Fibroblast of the aortic adventitia (primary cell): ENCODE results near the gene SRCIN1. TPM values are rescaled to one million over a fixed set of nuclear protein-coding genes. Genes with fewer than 3 reads are reported as not detected.

ENCODE experiments used
- DNase-seq: peaks from one replicate; pipeline ENCODE4 v3.0.0-alpha.2; 2010; ENCODE audit warnings: low read depth
- H3K4me3 ChIP-seq: 2 replicates; pipeline ENCODE4 v1.5.1; 2011; ENCODE audit warnings: low read depth, mild to moderate bottlenecking, control low read depth, low read length, moderate library complexity
- total RNA-seq: library from RNA; depleted of rRNA; stranded (reverse); fragments of >200 nt; gene quantifications from 2 replicates; pipeline ENCODE4 v1.2.3, GENCODE V29; 2012; ENCODE audit warnings: low replicate concordance
- TF ChIP-seq, protein P1 (sequence below): IDR thresholded peaks from 2 replicates; pipeline ENCODE4 v1.5.1; 2011; ENCODE audit warnings: mild to moderate bottlenecking, low read length, control low read depth, inconsistent platforms; ENCODE audit not compliant: insufficient read depth

The SRCIN1 gene
- total RNA-seq, 1 donor: not detected

GRCh38 chr17:38557836-38558727 lies 47.7 kb downstream of the SRCIN1 start:
- peak; percentile 87 for DNase-seq
- TF ChIP-seq, protein P1, sequence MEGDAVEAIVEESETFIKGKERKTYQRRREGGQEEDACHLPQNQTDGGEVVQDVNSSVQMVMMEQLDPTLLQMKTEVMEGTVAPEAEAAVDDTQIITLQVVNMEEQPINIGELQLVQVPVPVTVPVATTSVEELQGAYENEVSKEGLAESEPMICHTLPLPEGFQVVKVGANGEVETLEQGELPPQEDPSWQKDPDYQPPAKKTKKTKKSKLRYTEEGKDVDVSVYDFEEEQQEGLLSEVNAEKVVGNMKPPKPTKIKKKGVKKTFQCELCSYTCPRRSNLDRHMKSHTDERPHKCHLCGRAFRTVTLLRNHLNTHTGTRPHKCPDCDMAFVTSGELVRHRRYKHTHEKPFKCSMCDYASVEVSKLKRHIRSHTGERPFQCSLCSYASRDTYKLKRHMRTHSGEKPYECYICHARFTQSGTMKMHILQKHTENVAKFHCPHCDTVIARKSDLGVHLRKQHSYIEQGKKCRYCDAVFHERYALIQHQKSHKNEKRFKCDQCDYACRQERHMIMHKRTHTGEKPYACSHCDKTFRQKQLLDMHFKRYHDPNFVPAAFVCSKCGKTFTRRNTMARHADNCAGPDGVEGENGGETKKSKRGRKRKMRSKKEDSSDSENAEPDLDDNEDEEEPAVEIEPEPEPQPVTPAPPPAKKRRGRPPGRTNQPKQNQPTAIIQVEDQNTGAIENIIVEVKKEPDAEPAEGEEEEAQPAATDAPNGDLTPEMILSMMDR: peak; percentile 96
- H3K4me3 ChIP-seq: peak overlapping the region; percentile 56

GRCh38 chr17:38557396-38557795 lies 48.4 kb downstream of the SRCIN1 start:
- no peak overlapping the region for H3K4me3 ChIP-seq
- DNase-seq: no peak
- TF ChIP-seq, protein P1: no peak

DNA sequence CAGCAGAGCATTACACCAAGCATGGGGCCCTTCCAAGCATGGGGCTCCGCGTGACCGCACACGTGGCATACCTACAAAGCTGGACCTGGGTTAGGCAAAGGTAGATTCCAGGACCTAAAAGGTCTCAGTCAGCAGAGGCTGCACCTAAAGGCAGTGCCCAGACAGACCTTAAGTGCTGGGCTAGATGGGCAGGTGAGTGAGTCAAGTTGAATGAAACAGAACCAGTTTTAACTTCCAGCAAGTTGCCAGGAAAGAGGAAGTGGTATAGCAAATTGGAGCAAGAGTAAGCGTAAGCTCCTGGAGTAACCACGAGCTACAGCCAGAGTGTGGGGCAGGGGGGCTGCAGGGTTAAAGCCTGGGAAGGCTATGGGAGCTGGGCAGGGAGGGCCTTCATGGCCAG lies 49.5 kb downstream of the SRCIN1 start:
- DNase-seq: no peak
- TF ChIP-seq, protein P1: no peak
- H3K4me3 ChIP-seq: no peak overlapping the region

GRCh38 chr17:38554430-38555350 lies 51.1 kb downstream of the SRCIN1 start:
- DNase-seq: peak; percentile 43
- TF ChIP-seq, protein P1: no peak
- H3K4me3 ChIP-seq: no peak overlapping the region

- no peak for DNase-seq
- TF ChIP-seq, protein P1: no peak
- no peak overlapping the region for H3K4me3 ChIP-seq
Measured at GRCh38 chr17:38552343-38552742, 53.4 kb downstream of the SRCIN1 start.

DNA sequence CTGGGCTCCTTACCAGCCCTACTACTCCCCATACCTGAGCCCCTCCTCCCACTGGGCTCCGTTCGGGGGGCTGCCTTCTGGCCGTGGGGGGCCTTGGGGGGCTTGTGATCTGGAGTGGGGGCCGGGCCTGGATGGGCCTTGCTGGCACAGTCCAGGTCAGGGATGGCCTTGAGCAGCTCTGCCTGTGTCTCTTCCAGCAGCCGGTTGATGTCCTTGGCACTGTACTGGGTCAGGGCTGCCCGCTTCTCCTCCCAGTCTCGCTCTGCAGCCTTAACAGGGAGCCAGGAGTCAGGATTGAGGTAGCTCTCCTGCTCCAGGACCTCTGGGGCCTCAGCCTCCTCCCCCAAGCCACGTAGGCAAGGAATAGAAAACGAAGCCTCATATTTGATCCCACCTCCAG lies 54.6 kb downstream of the SRCIN1 start:
- TF ChIP-seq, protein P1: no peak
- no peak overlapping the region for H3K4me3 ChIP-seq
- DNase-seq: no peak
